ENCODE results near the gene CSKMT. TPM values are rescaled to one million over a fixed set of nuclear protein-coding genes. Genes with fewer than 3 reads are reported as not detected.
A peak's percentile ranks its signal among the peaks of the same experiment; 100 is the strongest.
"Not testable (repeated sequence)": the region's sequence is repeated elsewhere in the genome, so short reads cannot be mapped to it uniquely, and the experiment has no call there.

Gene CSKMT
- polyA plus RNA-seq, 3 donors, result 3.9 to 5.6 (median 4.3) TPM

GRCh38 chr11:62652161-62653006 is 12.7 kb upstream of the CSKMT start:
- DNase-seq (ENCODE audit: low read depth in 3 of 3, low spot score in 2 of 3), result no peak

GRCh38 chr11:62654297-62654696 is 10.8 kb upstream of the CSKMT start:
- no peak for DNase-seq (ENCODE audit: low read depth in 3 of 3, low spot score in 2 of 3)

GRCh38 chr11:62656796-62657429 is 8.2 kb upstream of the CSKMT start:
- DNase-seq (ENCODE audit: low read depth in 3 of 3, low spot score in 2 of 3), result no peak

- peak in 1 of 3 donors; percentile 68 for DNase-seq (ENCODE audit: low read depth in 3 of 3, low spot score in 2 of 3)
Measured at GRCh38 chr11:62664405-62665074, 572 bp upstream of the CSKMT start.

- DNase-seq (ENCODE audit: low read depth in 3 of 3, low spot score in 2 of 3), result peak in 1 of 3 donors; percentile 57
Measured at GRCh38 chr11:62665599-62666258, 617 bp downstream of the CSKMT start.

DNA sequence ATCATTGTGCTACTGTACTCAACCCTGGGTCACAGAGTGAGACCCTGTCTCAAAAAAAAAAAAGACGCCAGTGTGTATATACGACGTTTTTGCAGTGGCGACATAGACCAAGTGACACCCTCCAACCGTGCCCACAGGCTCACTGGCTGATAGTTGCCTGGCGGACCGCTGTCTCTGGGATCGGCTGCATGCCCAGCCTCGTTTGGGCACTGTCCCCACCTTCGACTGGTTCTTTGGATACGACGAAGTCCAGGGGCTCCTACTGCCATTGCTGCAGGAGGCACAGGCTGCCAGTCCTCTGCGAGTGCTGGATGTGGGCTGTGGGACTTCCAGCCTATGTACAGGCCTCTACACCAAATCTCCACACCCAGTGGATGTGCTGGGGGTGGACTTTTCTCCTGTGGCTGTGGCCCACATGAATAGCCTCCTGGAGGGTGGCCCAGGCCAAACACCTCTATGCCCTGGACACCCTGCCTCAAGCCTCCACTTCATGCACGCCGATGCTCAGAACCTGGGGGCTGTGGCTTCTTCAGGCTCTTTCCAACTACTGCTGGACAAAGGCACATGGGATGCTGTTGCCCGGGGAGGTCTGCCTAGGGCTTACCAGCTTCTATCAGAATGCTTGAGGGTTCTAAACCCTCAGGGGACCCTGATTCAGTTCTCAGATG is 1.3 kb downstream of the CSKMT start:
- DNase-seq (ENCODE audit: low read depth in 3 of 3, low spot score in 2 of 3), result no peak

- DNase-seq (ENCODE audit: low read depth in 3 of 3, low spot score in 2 of 3), result no peak
Measured at GRCh38 chr11:62667460-62667859, 2.3 kb downstream of the CSKMT start.

DNA sequence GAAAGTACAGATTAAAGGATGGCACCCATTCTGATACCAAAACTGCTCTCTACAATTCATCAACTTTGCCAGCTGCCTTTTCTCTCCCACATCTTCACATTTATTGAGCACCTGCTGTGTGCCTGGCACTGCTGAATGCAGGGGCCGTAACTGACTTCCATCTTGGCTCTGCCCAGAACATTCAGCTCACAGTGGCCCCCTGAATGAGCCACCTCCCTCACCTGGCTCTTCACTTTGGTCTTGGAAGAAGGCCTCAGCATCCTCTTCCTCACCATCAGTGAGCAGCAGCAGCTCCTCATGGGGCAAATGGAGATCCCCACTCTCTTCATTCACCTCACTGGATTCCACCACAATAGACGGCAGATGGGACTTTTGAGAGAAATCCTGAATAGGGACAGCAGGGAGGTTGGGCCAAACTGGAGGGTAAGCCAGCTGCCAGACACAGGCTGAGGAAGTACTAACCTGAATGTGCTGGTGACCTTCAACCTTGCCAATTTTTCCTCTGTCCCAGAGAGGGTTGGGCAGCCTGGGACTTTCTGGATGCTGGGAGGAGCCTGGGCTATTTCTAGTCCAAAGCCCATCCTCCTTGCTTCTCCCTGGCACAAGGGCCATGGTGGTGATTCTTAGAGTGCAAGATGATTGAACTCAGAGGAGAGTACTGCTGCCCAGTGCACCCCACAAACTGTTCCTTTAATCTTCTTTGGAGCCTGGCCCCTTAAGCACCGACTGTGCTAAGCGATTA is 4.5 kb downstream of the CSKMT start:
- no peak for DNase-seq (ENCODE audit: low read depth in 3 of 3, low spot score in 2 of 3)

DNA sequence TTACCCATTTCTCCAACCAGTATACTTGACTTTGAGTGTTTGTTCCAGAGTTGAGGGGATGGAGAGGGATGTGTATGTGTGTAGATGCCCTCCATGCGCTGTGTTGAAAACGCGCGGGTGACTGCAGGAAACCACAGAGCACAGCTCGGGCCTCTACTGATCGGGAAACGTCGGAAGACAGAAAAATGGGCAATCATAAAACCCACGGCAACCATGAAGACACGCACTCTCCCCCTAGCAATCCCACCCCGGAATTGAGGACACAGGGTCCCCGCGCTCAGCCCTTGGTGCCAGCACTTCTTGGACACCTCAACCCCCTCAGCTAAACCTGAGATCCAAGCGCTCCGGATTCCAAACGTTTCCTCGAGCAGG is 6.1 kb downstream of the CSKMT start:
- no peak for DNase-seq (ENCODE audit: low read depth in 3 of 3, low spot score in 2 of 3)

- peak in 1 of 3 donors; percentile 68 for DNase-seq (ENCODE audit: low read depth in 3 of 3, low spot score in 2 of 3)
Measured at GRCh38 chr11:62671608-62672389, 6.7 kb downstream of the CSKMT start, which contains the start of the genes LBHD1 and UQCC3. Gene LBHD1, minus strand, starts transcription at chr11:62672267. Its CDS starts 2,236 bp downstream, at chr11:62670031. Gene UQCC3, plus strand, starts transcription at chr11:62671673. Its CDS starts 73 bp downstream, at chr11:62671746.

DNA sequence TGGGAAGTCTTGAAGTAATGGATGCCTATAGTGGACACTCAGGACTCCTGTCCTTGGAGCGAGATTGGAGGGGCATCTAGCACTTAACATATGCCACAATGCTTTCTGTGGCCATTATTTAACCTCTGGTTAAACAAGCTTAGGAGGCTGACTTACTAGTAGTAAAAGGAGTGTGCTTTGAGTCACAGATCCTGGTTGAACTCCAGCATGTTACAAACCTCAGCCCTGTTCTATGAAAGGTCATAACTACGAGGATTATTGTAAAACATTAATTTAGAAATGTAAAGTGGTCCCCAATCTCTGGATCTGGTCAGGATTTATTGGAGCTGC is 8.0 kb downstream of the CSKMT start:
- DNase-seq (ENCODE audit: low read depth in 3 of 3, low spot score in 2 of 3), result no peak

DNA sequence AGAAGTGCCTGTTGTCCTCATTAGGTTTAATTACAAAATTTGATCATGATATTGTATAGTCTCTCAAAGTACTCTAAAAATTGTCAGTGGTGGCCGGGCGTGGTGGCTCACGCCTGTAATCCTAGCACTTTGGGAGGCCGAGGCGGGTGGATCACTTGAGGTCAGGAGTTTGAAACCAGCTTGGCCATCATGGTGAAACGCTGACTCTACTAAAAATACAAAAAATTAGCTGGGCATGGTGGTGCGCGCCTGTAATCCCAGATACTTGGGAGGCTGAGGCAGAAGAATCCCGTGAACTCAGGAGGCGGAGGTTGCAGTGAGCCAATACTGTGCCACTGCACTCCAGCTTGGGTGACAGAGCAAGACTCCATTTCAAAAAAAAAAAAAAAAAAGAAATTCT is 10.3 kb downstream of the CSKMT start:
- DNase-seq (ENCODE audit: low read depth in 3 of 3, low spot score in 2 of 3), result not testable (repeated sequence)

DNA sequence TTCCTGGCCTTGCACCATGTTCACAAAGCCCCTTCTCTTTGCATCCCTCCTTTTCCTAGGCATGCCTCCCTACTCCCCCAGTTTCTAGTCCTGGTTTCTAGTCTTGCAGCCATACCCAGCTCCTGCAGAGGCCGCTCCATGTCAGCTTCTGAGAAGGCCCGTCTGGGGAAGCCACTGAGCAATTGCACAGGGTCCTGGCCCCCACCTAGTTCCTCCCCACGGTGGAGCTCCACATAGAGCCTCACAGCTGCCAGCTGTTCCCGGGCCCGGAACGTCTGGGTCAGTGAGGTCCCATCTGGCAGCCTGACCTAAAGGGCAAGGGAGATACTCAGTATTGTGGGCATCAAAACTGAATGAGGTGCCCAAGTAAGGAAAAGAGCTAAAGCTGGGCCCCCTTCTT is 11.6 kb downstream of the CSKMT start:
- DNase-seq (ENCODE audit: low read depth in 3 of 3, low spot score in 2 of 3), result no peak

GRCh38 chr11:62677156-62677555 is 12.0 kb downstream of the CSKMT start:
- no peak for DNase-seq (ENCODE audit: low read depth in 3 of 3, low spot score in 2 of 3)

DNA sequence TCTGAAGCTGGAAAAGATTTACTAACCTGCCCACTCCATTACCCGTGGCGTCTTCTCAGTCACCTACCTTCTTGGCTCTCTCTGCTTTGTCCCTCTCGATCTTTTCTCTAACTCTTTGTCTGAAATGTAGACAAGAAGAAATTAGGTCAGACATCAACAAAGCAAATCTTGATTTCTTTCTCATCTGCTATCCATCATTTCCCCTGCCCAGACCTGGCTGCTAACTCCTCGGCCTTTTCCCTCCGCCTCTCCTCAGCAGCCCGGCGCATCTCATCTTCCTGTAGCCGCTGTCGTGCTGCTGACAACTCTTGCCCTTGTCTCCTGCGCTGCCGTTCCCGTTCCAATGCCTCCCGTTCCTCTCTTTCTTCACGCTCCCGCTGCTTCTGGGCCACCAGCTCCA is 12.6 kb downstream of the CSKMT start:
- no peak for DNase-seq (ENCODE audit: low read depth in 3 of 3, low spot score in 2 of 3)

DNA sequence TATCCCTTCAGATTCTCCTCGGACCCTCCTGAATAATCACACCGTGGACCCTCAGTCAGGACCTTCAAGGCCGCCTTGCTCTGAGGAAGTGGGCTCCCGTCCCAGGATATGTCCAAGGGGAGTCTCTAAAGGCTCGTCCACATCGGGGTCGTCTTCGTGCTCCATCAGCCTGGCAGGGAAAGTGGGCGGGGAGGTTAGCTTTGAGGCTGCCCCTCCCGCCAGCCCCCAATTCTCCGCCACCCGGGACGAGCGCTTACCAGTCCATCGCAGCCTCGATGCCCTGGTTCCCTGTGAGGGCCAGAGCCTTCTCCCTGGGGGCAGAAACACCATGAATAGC is 13.3 kb downstream of the CSKMT start:
- no peak for DNase-seq (ENCODE audit: low read depth in 3 of 3, low spot score in 2 of 3)

DNA sequence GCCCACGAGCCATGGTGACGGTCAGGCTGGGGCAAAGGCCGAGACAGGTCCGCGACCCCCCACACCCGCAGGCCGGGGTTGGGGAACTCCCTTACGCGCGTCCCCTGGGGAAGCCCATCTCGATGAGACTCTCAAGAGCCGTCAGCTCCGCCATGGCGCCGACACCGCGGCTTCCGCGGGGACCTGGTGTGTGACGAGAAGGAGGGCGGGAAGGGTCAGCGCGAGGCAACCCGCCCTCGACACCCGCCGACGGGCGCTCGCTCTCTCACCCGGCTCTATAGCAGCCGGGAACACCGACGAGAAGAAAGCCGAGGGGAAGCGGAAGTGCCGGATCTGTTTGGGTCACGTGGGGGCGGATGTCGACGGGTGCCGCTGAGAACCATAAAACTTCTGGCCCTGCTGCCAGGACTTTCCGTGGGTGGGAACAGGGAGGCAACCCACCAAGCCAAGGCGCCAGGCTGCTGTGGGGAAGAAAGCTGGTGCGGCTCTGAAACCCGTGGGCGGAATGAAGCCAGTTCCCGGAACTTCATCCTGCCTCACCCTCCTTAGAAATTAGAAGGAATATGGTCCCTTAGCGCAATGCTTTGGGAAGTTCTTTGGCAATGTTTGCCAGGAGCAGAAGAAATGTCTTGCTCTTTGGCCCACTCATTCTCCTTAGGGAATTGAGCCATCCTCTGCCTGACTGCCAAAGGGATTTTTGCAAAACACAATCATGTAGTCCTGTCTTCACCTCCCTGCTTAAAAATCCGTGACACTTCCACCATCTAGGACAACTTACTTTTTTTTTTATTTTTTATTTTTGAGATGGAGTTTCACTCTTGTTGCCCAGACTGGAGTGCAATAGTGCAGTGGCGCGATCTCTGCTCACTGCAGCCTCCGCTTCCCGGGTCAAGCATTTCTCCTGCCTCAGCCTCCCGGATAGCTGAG is 13.9 kb downstream of the CSKMT start, which contains the start of gene UBXN1:
UBXN1 (minus strand) TSS at position 304 of the 927 bp plus-strand sequence; CDS start at position 154, 150 bp downstream.
- DNase-seq (ENCODE audit: low read depth in 3 of 3, low spot score in 2 of 3), result peak in 1 of 3 donors; percentile 76

DNA sequence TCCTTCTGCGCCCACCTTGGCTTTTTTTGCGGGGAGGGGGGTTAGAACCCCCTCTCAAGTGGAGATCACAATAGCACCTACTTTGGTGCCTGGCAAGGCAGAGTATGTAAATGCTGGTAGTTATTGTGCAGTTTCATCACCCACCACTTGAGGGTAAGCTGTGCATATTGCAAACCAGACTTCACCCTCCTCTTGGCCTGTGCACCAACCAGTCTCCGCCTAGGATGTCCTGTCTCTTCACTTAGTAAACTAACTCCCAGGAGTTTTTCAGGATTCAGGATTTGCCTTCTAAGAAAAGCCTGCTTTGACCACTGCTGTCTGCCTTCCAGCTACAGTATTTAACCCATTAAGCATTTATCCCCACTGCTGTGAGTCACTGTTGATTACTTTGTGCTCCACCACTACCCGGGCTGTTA is 15.7 kb downstream of the CSKMT start:
- DNase-seq (ENCODE audit: low read depth in 3 of 3, low spot score in 2 of 3), result no peak
